Measurements from ENCODE around the gene PAPPA. TPM values are rescaled to one million over a fixed set of nuclear protein-coding genes. Genes with fewer than 3 reads are reported as not detected.

Gene PAPPA
- total RNA-seq, 1 donor from 2014 or later = 2.9 TPM

DNA sequence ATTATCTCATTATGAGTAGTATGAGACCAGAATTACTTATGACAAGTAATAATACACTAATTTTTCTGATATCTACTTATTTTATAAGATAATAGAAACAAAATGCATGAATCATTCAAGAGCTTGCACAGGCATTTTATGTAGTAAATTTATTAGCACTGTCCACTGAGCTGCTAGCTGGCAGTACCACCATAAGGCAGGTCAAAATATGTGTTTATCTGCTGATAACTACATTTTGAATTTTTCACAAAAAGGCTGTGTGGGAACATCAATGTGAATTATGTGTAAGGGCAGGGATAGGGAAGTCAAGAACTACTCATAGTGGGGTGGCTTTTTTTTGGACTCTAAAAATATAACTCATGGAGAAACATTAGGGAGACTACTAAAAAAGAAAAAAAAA, 249.6 kb downstream of the PAPPA start:
- DNase-seq (no peak), ATAC-seq (no peak)
- Histone ChIP-seq H3K9me3 (no peaks in the 10 kb centered on the region), H3K36me3 (no peaks in the 10 kb centered on the region), H3K27ac (no peak overlapping the region), H3K4me3 (no peak overlapping the region), H3K4me1 (no peaks in the 10 kb centered on the region), H3K27me3 (no peaks in the 10 kb centered on the region)
- intact Hi-C loops (cut with DNase I) = no loop called here
- TF ChIP-seq, protein P1, sequence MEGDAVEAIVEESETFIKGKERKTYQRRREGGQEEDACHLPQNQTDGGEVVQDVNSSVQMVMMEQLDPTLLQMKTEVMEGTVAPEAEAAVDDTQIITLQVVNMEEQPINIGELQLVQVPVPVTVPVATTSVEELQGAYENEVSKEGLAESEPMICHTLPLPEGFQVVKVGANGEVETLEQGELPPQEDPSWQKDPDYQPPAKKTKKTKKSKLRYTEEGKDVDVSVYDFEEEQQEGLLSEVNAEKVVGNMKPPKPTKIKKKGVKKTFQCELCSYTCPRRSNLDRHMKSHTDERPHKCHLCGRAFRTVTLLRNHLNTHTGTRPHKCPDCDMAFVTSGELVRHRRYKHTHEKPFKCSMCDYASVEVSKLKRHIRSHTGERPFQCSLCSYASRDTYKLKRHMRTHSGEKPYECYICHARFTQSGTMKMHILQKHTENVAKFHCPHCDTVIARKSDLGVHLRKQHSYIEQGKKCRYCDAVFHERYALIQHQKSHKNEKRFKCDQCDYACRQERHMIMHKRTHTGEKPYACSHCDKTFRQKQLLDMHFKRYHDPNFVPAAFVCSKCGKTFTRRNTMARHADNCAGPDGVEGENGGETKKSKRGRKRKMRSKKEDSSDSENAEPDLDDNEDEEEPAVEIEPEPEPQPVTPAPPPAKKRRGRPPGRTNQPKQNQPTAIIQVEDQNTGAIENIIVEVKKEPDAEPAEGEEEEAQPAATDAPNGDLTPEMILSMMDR (IDR thresholded peaks at IDR 0.05) = no peak

DNA sequence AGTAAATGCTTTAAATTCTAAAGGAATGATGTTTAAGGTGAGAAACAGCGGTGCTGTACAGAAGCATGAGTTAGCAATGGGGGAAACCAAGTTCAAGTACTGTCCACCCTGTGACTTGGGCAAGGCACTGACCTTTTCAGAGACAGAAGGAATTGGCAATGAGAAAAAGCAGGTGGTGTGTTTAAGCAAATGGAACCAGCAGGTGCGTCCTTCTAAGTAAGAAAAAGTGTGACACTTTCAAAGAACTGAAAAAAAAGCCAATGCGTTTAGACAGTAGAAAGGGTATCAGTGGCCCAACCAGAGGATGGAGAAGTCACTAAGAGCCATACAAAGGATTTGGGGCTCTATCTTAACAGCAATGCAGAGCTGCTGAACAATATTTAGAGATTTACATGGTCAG, 250.6 kb downstream of the PAPPA start:
- intact Hi-C loops (cut with DNase I) = no loop called here
- no peak overlapping the region for H3K4me3 ChIP-seq
- DNase-seq = no peak
- TF ChIP-seq, protein P1 (IDR thresholded peaks at IDR 0.05) = no peak
- no peak for ATAC-seq
- no peaks in the 10 kb centered on the region for H3K36me3 ChIP-seq
- H3K27me3 ChIP-seq = no peaks in the 10 kb centered on the region
- H3K27ac ChIP-seq = no peak overlapping the region
- H3K4me1 ChIP-seq = no peaks in the 10 kb centered on the region
- H3K9me3 ChIP-seq = no peaks in the 10 kb centered on the region

DNA sequence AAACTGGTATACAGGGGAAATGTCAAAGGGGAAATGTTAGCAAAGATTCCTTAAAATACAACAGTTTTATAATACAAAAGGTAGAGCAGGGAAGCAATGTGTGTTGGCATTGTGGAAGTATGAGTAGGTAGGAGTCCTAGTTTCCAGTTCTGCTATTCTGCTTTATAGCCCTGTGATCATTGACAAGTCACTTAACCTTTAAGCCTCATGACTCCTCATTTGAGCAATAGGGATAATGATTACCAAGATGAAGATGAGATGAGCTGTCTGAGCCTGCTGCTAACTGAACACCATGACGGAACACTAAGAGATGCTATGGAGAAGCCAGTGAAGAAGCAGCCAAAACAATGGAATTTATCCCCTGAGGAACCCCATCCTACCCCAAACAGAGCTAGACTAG, 251.7 kb downstream of the PAPPA start:
- no peaks in the 10 kb centered on the region for H3K4me1 ChIP-seq
- TF ChIP-seq, protein P1 (IDR thresholded peaks at IDR 0.05) = no peak
- no peaks in the 10 kb centered on the region for H3K9me3 ChIP-seq
- H3K4me3 ChIP-seq = no peak overlapping the region
- no peak overlapping the region for H3K27ac ChIP-seq
- intact Hi-C loops (cut with DNase I) = no loop called here
- no peak for DNase-seq
- ATAC-seq = no peak
- no peaks in the 10 kb centered on the region for H3K36me3 ChIP-seq
- no peaks in the 10 kb centered on the region for H3K27me3 ChIP-seq

DNA sequence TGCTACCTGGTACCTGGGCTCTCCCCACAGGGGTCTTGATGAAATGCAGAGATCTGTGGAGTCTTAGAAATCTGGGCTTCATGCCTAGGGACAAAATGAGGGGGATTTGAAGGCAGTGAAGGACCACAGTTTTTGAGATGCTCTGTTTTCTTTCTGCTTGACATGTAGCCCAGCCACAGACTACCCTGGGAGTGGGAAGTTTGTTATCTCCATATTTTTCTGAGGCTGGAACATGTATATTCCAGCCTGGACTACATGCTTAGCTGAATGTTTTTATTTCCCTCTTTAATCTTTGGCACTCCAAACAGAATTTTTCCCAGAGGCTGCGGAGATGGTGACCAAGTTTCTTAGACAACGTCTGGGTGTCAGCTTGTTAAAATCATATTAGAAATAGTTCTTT, 252.9 kb downstream of the PAPPA start:
- Histone ChIP-seq H3K4me3 (no peak overlapping the region), H3K9me3 (no peaks in the 10 kb centered on the region)
- intact Hi-C loops (cut with DNase I) = no loop called here

DNA sequence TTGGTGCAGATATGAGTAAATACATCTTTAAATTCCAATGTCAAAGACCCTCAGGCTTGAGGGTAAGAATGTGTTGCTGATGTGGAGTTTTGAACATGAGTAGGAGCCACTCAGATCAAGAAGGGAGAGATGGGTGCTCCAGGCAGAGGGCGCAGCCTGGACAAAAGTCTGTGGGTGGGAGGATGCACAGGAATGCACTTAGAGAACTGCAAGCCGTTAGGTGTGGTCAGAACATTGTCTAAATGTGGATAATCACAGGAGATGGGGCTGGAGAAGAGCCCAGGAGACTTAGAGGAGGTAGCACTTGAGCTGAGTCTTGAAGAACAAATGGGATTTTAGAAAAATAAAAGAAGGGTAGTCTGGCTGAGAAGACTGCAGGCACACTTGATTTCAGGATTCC, 255.5 kb downstream of the PAPPA start:
- DNase-seq (no peak), ATAC-seq (no peak)
- Histone ChIP-seq H3K27ac (no peak overlapping the region), H3K4me3 (no peak overlapping the region), H3K27me3 (no peaks in the 10 kb centered on the region), H3K4me1 (no peaks in the 10 kb centered on the region), H3K36me3 (no peaks in the 10 kb centered on the region), H3K9me3 (no peaks in the 10 kb centered on the region)
- intact Hi-C loops (cut with DNase I) = no loop called here
- TF ChIP-seq, protein P1 (IDR thresholded peaks at IDR 0.05) = no peak

More for the DNA sequence above, 252.9 kb downstream of the PAPPA start:
- Histone ChIP-seq H3K36me3 (no peaks in the 10 kb centered on the region), H3K27ac (no peak overlapping the region), H3K4me1 (no peaks in the 10 kb centered on the region), H3K27me3 (no peaks in the 10 kb centered on the region)
- TF ChIP-seq, protein P1 (IDR thresholded peaks at IDR 0.05) = no peak
- ATAC-seq (no peak), DNase-seq (no peak)

DNA sequence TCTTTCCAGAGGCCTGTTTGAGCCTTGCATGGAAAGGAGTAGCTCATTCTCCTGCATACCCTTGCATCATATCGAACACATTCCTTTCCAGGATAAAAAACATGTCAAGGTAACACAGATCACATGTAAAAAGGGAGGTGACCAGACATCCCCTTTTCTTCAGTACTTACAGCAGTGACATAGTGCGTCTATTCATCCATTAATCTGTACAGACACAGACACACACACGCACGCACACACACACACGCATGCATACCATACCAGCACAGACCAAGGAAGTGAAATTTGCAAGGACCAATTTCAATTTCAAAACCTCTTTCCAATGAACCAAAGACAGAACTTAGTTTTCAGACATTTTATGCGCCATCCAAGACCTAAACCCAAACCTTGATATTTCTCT, 256.0 kb downstream of the PAPPA start:
- Histone ChIP-seq H3K4me1 (no peaks in the 10 kb centered on the region), H3K27me3 (no peaks in the 10 kb centered on the region), H3K9me3 (no peaks in the 10 kb centered on the region), H3K36me3 (no peaks in the 10 kb centered on the region), H3K27ac (no peak overlapping the region), H3K4me3 (no peak overlapping the region)
- no peak for ATAC-seq
- intact Hi-C loops (cut with DNase I) = no loop called here
- TF ChIP-seq, protein P1 (IDR thresholded peaks at IDR 0.05) = no peak
- DNase-seq = no peak

Measured in upper lobe of right lung (tissue), 1 donor.